ENCODE data around the gene TNRC6B.
"Not testable (repeated sequence)": the region's sequence is repeated elsewhere in the genome, so short reads cannot be mapped to it uniquely, and the experiment has no call there.

The TNRC6B gene

DNA sequence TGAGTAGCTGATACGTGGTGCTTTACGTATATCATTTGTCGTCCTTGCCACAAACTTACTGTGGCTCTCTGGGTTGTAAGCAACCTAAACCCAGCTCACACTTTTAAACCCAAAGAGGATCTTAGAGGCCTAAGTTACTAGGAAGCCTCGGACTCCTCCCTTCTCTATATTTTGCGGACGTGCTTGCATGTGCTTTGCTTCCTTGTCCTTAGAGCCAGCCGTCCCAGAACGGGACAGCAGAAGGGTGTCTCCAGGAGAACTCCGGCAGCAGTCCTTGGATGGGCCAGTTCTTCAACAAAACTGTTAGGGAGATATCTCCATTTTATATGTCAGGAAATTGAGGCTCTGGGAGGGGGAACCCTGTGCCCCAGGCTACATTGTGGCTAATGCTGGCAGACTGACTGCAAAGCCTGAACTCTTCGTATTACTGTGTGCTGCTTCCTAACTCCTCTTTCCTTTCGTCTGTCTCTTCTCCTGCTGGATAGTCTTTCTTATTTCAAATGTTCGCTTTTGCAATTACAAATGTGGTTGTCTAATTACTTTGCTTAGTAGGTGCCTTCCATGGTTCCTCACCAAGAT is 33.8 kb downstream of the TNRC6B start:
- DNase-seq (ENCODE audit: low read depth, low spot score), result no peak

GRCh38 chr22:40212121-40212520 is 34.4 kb downstream of the TNRC6B start:
- DNase-seq (ENCODE audit: low read depth, low spot score), result no peak

GRCh38 chr22:40213478-40213877 is 35.8 kb downstream of the TNRC6B start:
- DNase-seq (ENCODE audit: low read depth, low spot score), result no peak

DNA sequence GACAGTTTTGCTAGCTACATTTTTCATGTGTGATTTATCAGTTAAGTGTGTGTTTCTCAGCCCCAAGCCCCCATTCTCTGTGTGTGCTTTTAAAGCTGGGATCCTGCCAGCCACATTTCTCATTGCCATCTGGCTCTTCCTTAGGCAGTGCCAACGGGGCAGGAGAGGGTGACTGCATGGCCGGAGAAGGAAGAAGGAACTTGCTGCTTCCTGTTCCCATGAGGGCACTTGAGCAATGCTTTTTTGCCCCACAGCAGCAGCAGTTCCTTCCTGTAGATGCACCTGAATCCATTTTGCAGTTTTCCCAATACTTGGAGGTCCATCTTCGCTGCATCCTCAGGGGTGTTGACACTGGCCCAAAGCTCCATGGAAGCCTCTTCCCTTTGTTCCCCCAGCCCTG is 37.5 kb downstream of the TNRC6B start:
- no peak for DNase-seq (ENCODE audit: low read depth, low spot score)

GRCh38 chr22:40216041-40216756 is 38.5 kb downstream of the TNRC6B start:
- no peak for DNase-seq (ENCODE audit: low read depth, low spot score)

DNA sequence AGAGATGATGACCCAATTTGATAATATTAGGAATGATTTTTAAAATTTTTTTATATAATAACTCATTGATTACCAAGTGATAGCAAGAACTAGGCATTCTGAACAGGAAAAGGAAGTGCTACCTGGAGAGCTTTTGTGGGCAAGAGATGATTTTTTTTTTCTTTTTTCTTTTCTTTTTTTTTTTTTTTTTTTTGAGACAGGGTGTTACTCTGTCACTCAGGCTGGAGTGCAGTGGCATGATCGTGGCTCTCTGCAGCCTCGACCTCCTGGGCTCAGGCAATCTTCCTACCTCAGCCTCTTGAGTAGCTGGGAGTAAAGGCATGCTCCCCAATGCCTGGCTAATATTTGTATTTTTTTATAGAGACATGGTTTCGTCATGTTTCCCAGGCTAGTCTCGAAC is 40.4 kb downstream of the TNRC6B start:
- no peak for DNase-seq (ENCODE audit: low read depth, low spot score)

GRCh38 chr22:40218723-40219294 is 41.1 kb downstream of the TNRC6B start:
- DNase-seq (ENCODE audit: low read depth, low spot score), result no peak

DNA sequence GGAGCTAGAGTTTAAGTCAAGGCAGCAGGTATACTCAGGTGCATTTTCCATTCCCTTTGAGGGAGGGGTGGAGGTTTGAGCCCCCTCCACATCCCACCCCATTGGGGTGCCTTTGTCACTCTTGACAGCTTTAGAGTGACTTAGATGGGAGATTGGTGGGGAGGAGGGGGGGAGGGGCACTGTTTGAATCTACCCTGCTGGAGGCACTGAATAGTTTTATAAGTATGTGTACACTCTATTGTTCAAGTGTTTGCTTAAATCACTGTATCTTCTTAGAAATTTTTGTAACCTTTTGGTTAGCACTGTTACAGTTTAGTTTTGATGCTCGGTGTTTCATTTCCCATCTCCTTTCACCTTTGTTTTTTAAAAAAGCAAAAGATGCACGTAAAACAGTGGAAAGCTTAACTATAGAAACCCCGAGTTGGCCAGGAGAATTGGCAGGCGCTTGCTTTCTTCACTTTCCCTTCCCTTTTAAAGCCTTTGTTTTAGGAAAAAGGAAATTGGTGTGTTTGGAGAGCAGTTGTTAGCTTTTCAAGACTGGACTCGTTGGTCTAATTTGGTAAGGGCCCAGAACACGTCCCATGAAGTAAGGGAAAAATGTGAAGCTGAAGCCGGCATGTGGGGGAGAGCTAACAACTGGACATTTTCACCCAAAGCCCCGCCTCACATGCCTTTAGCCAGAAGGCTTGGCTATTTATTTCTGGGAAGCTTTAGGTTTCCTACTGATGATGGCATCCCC is 42.8 kb downstream of the TNRC6B start:
- no peak for DNase-seq (ENCODE audit: low read depth, low spot score)

DNA sequence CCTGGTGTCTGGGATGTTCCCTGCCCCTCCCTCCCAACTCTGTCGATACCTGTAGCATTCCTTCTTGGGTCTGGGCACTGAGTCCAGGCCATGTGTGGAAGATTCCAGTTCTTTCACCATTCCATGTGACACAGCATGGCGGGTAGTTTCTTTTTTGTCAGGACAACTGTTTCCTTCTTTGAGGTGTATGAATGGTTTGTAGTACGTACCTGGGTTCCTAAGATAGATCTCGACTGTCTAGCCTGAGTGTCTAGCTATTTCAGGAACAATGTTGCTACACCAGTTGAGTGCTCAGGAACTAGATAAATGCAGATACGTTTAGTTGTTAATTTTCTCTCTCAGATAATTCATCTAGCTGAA is 43.3 kb downstream of the TNRC6B start:
- no peak for DNase-seq (ENCODE audit: low read depth, low spot score)

GRCh38 chr22:40222979-40223378 is 45.3 kb downstream of the TNRC6B start:
- not testable (repeated sequence) for DNase-seq (ENCODE audit: low read depth, low spot score)

- no peak for DNase-seq (ENCODE audit: low read depth, low spot score)
These were observed 47.0 kb downstream of the TNRC6B start for GRCh38 chr22:40224702-40225101.

- DNase-seq (ENCODE audit: low read depth, low spot score), result no peak
These were observed 48.9 kb downstream of the TNRC6B start for GRCh38 chr22:40226620-40227019.

- no peak for DNase-seq (ENCODE audit: low read depth, low spot score)
These were observed 54.0 kb downstream of the TNRC6B start for GRCh38 chr22:40231618-40232313.

DNA sequence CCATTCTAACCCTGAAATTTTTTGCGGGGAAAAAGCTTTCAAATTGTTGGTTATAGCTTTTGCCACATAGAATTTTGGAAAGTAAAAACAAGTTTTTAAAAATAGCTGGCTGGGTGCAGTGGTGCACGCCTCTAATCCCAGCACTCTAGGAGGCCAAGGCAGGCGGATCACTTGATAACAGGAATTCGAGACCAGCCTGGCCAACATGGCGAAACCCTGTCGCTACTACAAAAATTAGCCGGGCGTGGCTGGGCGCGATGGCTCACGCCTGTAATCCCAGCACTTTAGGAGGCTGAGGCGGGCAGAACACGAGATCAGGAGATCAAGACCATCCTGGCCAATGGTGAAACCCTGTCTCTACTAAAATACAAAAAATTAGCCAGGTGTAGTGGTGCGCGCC is 54.9 kb downstream of the TNRC6B start:
- no peak for DNase-seq (ENCODE audit: low read depth, low spot score)

GRCh38 chr22:40233886-40234285 is 56.2 kb downstream of the TNRC6B start:
- no peak for DNase-seq (ENCODE audit: low read depth, low spot score)

DNA sequence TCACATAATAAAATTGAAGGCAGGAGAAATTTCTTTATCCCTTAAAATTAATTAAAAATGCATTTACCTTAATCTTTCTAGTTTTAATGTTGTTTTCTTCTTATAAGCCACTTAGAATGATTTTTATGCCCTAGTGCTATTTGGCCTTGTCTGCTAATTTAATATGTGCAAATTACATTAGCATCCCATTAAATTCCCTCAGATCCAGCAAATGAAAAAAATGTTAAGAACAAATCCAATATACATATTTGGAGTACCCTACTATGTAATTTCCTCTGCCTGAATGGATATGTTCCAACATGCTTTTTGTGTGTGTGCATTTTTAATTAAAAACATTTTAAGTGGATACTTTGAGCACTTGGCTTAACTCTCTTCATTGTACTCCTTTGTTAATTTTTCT is 56.9 kb downstream of the TNRC6B start:
- no peak for DNase-seq (ENCODE audit: low read depth, low spot score)

DNA sequence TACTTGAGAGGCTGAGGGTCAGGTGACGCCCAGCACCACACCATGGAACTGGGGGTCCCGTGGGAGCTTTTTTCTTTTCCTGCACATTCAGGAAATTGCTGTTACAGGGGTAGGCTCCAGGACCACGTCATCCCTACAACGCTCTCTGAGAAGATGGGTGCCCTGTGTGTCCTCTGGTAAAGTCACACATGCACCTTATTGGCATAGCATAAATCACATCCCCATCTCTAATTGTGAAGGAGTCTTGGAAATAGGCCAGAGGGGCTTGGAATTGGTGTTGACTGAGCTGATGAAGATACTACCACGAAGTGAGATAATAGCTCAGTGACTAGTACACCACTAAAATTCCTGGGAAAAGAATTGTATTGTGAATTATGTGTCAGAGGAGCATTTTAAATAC is 57.6 kb downstream of the TNRC6B start:
- no peak for DNase-seq (ENCODE audit: low read depth, low spot score)

DNA sequence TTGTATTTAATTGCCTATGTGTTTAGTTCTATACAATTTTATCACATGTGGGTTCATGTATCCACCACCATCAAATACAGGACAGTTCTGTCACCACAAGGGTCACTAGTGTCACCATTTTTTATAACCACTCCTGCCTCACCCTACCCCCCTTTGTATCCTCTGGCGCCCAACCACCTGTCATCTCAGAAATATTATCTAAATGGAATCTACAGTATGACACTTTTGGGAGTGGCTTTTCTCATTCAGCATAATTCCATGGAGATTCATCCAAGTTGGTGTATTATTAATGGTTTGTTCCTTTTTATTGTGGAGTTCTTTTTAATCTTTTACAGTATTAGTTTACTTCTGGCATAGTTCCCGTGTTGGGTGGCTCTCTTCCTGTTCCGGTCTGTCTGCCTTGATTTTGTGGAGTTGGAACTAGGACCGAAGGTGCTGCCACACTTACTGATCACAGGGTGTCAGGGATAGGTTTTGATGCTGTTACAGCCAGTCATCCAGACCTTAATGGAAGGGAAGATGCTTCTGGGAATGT is 58.5 kb downstream of the TNRC6B start:
- DNase-seq (ENCODE audit: low read depth, low spot score), result no peak

DNA sequence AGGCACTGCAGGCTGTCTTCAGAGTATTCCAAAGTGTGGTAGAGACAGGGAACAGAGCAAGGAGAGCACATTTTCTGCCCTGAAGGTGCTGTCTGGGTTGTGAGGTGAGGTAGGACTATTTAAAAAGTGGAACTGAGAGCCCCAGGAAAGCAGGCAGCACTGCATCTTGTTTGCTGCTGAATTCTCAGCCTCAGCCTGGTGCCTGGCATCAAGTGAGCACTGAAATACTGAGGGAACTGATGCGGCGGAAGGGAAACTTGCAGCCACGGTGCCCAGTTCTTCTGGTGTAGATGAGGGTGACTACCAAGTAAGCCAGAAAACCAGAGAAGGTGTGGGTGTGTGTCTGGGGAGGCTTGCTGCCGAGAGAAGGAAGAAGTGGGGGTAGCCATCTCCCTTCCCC is 59.5 kb downstream of the TNRC6B start:
- DNase-seq (ENCODE audit: low read depth, low spot score), result no peak

DNA sequence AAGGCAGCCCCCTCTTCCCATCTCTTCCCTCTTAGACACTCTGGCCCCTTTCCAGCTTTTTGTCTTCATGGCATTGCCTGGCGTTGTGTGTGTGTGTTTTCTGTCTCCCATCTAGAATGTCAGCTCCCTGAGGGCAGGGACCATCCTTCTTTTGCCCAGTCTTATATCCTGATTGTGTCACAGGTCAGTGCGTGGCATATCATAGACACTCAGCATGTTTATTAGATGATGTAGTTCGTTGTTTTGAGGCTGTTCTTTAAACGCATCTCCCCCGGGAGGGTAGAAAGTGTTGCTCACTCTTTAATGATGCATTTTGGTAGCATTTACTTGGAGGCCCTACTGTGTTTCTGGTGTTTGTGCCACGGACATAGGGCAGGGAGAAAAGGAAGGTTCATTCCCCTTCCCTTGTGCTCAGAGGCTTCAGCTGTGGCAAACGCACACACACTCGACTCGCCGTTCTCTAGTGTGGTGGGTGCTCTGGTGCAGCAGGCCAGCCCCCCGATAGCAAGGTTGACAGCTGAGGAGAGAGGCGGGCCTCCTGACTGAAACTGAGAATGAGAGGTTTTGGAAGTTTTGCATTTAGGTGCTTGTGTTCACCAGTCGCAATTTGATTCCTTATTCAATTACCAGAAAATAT is 60.2 kb downstream of the TNRC6B start:
- DNase-seq (ENCODE audit: low read depth, low spot score), result no peak
